ENCODE measurements around the gene SEMA5A.
A peak's percentile ranks its signal among the peaks of the same experiment; 100 is the strongest.

SEMA5A gene

GRCh38 chr5:9545992-9546851, at the start of gene SEMA5A:
Gene SEMA5A, minus strand, starts transcription at chr5:9546075. Its CDS starts 166,129 bp downstream, at chr5:9379946.
- DNase-seq (ENCODE audit: low spot score), result peak; percentile 90

DNA sequence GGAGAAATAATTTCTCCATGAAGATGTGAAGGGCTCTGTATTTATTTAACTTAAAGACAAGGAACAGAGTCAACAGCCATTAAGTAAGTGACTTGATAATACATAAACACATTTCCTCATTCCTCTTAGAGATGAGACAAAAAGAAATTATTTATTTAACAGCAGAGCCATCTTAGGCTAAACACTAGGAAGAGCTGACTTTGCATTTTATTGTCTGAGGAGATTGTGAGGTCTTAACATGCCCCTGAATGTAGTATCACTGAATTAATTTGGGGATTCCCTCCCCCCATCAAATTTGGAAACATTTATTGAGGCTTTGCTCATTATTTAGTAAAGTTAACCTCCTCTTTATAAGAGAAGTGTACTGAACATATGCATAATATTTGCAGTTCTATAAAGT, 49.0 kb upstream of the SEMA5A start:
- no peak for DNase-seq (ENCODE audit: low spot score)

DNA sequence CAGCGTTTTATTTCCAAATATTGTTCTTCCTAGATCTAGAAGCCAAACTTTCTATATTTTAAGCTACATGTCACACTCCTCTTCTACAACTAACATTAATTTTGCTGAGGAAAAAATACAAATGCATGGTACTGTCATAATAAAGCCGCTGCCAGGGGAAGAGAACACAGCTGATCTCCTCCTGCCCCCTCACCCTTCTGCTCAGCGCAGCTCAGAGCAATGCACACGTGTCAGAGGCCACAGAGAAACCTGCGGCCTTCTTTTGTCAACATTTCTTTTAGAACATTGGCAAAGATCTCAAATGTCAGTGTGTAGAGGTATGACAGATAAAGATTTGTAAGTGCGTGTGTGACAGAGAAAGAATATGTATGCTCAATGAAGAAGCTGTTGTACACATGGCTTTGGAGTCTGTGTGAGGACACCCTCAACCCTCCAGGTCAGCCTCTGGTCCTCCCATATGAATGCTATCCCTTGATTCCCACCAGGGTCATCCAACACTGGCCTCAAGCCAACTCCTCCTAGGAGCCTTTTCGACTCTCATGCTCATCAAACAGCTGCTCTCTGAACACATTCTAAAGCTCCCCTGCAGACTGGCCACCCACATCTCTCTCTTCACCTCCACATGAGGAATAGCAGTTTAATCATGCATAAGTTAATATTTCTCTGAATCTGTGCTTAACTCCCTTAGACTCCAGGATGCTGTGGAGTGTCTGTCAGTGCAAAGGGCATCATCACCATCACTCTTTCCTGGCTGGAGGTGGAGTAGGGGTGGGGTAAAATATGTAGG, 43.4 kb upstream of the SEMA5A start:
- DNase-seq (ENCODE audit: low spot score), result no peak

GRCh38 chr5:9588254-9588653, 42.4 kb upstream of the SEMA5A start:
- no peak for DNase-seq (ENCODE audit: low spot score)

- no peak for DNase-seq (ENCODE audit: low spot score)
Observed at GRCh38 chr5:9587135-9587534, 41.3 kb upstream of the SEMA5A start.

DNA sequence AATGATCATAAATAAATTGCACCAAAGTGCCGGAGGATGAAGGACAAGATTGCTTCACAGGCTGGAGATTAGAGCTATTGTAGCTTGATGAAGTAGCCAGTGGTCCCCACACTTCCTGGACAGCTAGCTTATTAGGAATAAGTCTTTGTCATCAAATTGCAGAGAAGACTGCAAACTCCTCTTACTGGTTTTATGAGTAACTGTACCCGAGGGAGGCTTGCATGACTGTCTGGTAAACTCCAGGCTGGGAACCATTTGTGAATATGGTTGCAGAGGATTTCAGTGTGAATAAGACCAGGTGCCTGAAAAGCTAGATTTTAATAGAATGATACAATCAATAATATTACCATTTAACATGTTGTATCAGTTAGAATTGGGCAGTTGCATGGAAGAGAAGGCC, 36.5 kb upstream of the SEMA5A start:
- no peak for DNase-seq (ENCODE audit: low spot score)

DNA sequence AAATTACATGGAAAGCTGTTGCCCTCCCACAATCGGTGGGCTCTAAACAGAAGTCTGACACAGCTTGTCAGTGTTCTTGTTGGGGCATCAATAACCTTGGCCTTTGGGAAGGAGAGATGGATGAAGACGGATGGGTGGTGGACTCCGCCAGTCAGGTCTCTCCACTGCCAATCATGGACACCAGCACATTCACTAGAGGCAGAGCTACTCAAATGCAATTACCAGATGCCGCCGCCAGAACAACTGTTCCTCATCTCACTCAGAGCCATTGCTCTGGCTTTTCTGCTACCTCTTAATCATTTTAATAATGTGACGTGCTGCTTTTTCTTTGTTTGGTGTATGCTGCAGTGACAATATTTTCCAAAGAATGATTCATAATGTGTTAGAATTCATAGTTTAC, 27.9 kb upstream of the SEMA5A start:
- no peak for DNase-seq (ENCODE audit: low spot score)

- no peak for DNase-seq (ENCODE audit: low spot score)
Observed at GRCh38 chr5:9572246-9572645, 26.4 kb upstream of the SEMA5A start.

GRCh38 chr5:9570876-9571275, 25.0 kb upstream of the SEMA5A start:
- DNase-seq (ENCODE audit: low spot score), result no peak

GRCh38 chr5:9567039-9567438, 21.2 kb upstream of the SEMA5A start:
- no peak for DNase-seq (ENCODE audit: low spot score)

GRCh38 chr5:9564752-9565151, 18.9 kb upstream of the SEMA5A start:
- no peak for DNase-seq (ENCODE audit: low spot score)

DNA sequence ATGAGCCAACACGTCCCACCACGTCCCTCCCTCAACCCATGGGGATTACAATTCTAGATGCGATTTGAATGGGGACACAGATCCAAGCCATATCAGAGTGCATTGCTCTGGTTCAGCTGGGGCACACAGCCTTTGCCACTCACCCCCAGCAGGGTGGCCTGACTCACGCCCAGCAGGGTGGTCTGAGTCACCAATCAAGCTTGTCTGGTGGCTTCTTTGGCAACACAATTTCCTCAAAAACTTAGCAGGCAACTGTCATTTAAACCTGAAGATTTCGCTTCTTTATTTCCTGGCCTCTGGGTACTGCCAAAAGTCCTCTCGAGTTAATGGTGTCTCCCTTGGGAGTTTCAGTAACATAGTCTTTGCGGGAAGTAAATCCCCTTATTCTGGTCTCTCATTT, 16.3 kb upstream of the SEMA5A start:
- DNase-seq (ENCODE audit: low spot score), result no peak

DNA sequence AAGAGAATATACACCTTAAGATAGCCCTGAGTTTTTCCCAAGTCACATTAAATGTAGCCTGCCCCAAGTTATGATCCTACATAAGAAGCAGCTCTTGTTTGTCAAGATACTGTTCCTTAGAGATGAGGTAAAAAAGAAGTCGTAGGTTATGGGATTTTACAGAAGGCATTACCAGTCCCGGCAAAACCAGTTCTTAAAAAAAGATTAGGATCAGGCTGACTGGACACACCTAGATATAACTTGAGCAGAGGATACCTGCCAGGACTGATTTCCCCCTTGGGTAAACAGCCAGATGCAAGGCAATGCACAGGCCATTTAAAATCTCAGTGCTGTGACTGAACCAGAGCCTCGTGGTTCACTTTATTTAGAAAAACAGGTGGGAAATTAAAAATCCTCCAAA, 14.1 kb upstream of the SEMA5A start:
- DNase-seq (ENCODE audit: low spot score), result no peak

- DNase-seq (ENCODE audit: low spot score), result no peak
Observed at GRCh38 chr5:9558319-9558965, 12.6 kb upstream of the SEMA5A start.

- no peak for DNase-seq (ENCODE audit: low spot score)
Observed at GRCh38 chr5:9557696-9558095, 11.8 kb upstream of the SEMA5A start.

- no peak for DNase-seq (ENCODE audit: low spot score)
Observed at GRCh38 chr5:9555961-9556360, 10.1 kb upstream of the SEMA5A start.

GRCh38 chr5:9554122-9554521, 8.2 kb upstream of the SEMA5A start:
- no peak for DNase-seq (ENCODE audit: low spot score)

DNA sequence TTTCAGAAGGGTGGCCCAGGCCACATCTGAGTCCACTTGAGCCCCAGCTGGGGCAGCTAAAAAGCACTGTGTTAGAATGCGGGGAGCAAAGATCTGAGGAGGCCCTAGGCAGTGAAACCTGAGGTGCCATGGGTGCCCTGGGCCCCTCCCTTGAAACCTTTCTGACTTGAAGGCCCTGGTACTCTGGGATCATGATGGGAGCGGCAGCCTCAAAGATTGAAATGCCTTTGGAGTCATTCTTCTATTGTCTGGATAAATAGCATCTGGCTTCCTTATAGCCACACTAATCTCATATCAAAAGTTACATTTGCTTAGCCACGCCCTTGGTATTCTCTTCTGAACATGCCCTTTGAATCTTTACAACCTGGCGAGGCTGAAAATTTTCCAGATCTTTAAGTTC, 7.7 kb upstream of the SEMA5A start:
- DNase-seq (ENCODE audit: low spot score), result no peak

DNA sequence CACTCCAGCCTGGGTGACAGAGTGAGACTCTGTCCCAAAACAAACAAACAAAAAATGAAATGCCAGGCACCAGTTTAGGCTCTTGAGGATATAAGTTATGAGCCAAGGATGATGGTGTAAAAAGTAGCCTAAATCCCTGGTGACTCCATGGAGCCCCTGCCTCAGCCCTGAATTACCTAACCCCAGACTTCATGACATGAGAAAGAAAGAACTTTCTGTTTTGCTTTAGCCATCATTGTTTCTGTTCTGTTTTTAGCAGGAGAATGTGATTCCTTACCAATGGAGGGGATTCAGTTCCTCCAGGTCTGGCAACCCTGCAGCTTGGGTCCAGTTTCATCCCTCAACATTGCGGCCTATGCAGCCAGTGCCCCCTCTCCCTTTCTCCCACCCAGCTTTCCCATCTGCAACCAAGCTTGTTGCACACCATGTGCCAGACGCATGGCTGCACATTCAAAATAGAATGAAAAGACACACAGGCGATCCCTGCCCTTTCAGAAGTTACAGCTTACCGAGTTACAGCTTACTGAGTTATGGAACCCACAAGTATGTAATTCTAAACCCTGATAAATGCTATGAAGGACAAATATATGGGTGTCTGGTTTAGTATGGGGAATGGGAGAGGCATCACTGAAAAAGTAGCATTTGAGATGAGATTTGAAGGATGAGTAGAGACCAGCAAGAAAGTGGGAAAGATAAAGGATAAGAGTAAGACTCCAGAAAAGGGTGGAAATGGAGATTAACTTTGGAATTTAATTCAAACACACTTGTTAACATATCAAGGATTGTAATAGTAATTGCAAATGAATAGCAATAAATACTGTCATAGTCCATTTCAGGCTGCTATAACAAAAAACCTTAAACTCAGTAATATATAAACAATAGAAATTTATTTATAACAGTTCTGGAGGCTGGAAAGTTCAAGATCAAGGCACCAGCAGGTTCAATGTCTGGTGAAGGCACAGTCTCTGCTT, 6.0 kb upstream of the SEMA5A start:
- no peak for DNase-seq (ENCODE audit: low spot score)

- DNase-seq (ENCODE audit: low spot score), result no peak
Observed at GRCh38 chr5:9549941-9550340, 4.1 kb upstream of the SEMA5A start.

- peak; percentile 77 for DNase-seq (ENCODE audit: low spot score)
Observed at GRCh38 chr5:9547122-9547947, 1.5 kb upstream of the SEMA5A start.
